B cell (primary cell): ENCODE measurements around the gene FAR1. TPM values are rescaled to one million over a fixed set of nuclear protein-coding genes. Genes with fewer than 3 reads are reported as not detected.

Source experiments
- ATAC-seq: fragments of 200-7000 bp; cut with Tn5 transposase; one replicate; pipeline ENCODE4 v1.10.0; 2021; ENCODE audit warnings: low read depth, mild to moderate bottlenecking, moderate number of reproducible peaks, moderate library complexity
- CTCF ChIA-PET: fragments of 350-600 bp; sonication (Branson Sonifier 250); formaldehyde crosslinking; loops from one replicate; lab custom pipeline; 2021; ENCODE audit warnings: antibody characterized with exemption, inconsistent platforms; lab: Charles Lee
- POLR2A ChIA-PET: fragments of 350-600 bp; sonication (Branson Sonifier 250); formaldehyde crosslinking; loops from one replicate; lab custom pipeline; 2021; ENCODE audit warnings: antibody characterized with exemption; lab: Charles Lee
- DNase-seq: peaks from one replicate; pipeline ENCODE4 v3.0.0; 2013
- H2AFZ ChIP-seq: 2 replicates; pipeline ENCODE4 v1.6.1; 2012; ENCODE audit warnings: mild to moderate bottlenecking, low read depth, low read length; ENCODE audit not compliant: insufficient read depth, poor library complexity, severe bottlenecking
- H3K27ac ChIP-seq, 2 donors: 1 replicate in 1 of 2; 2 replicates in 1 of 2; pipeline ENCODE4 v1.5.1; 2012 to 2013; ENCODE audit warnings: low read length in 2 of 2, mild to moderate bottlenecking in 2 of 2, moderate library complexity in 1 of 2
- H3K27me3 ChIP-seq, 4 experiments: fragments of 200-600 bp in 1 of 4; sonication (generic) in 1 of 4; replicated peaks in 1 of 4; 1 replicate in 2 of 4; 2 replicates in 2 of 4; pipeline versions ENCODE4 v1.6.1 to v1.7.0; 2013 to 2016; ENCODE audit warnings: low read length in 3 of 4, mild to moderate bottlenecking in 2 of 4, mixed read lengths in 1 of 4, moderate library complexity in 1 of 4; ENCODE audit not compliant: insufficient read depth in 4 of 4, control insufficient read depth in 3 of 4; ENCODE audit errors: control extremely low read depth in 1 of 4
- H3K36me3 ChIP-seq, 2 experiments: replicated peaks in 1 of 2; 1 replicate in 1 of 2; 2 replicates in 1 of 2; pipeline versions ENCODE4 v1.6.1 to v1.7.1; 2013; ENCODE audit warnings: low read length in 1 of 2; ENCODE audit not compliant: insufficient read depth in 2 of 2, control insufficient read depth in 1 of 2; ENCODE audit errors: control extremely low read depth in 1 of 2, extremely low read depth in 1 of 2
- H3K4me1 ChIP-seq, 2 donors: fragments of 200-600 bp in 1 of 2; sonication (generic) in 1 of 2; 1 replicate in 1 of 2; 2 replicates in 1 of 2; pipeline versions ENCODE4 v1.5.1 to v1.6.1; 2013 to 2017; ENCODE audit warnings: low read length in 2 of 2; ENCODE audit not compliant: control insufficient read depth in 2 of 2, insufficient read depth in 2 of 2
- H3K4me2 ChIP-seq: replicated peaks from 2 replicates; pipeline ENCODE3; 2012; ENCODE audit warnings: mild to moderate bottlenecking, low read depth, low read length; ENCODE audit not compliant: poor library complexity, severe bottlenecking
- H3K4me3 ChIP-seq, 5 experiments: fragments of 200-600 bp in 1 of 5; sonication (generic) in 1 of 5; 1 replicate in 3 of 5; 2 replicates in 2 of 5; pipeline versions ENCODE4 v1.5.1 to v1.7.0; 2011 to 2016; ENCODE audit warnings: low read length in 4 of 5, mild to moderate bottlenecking in 4 of 5, low read depth in 2 of 5, control low read depth in 1 of 5, moderate library complexity in 1 of 5; ENCODE audit not compliant: insufficient read depth in 1 of 5; ENCODE audit errors: control extremely low read depth in 1 of 5, extremely low read depth in 1 of 5
- H3K79me2 ChIP-seq: fragments of 200-600 bp; sonication (generic); one replicate; pipeline ENCODE4 v1.6.0; 2016; ENCODE audit warnings: low read length; ENCODE audit not compliant: control insufficient read depth, insufficient read depth
- H3K9ac ChIP-seq: fragments of 200-600 bp; sonication (generic); 2 replicates; pipeline ENCODE4 v1.6.1; 2017; ENCODE audit warnings: mild to moderate bottlenecking, low read length, moderate library complexity
- H3K9me3 ChIP-seq, 3 donors: one replicate each; pipeline versions ENCODE4 v1.6.1 to v1.7.1; 2013; ENCODE audit warnings: low read length in 2 of 3; ENCODE audit not compliant: control insufficient read depth in 2 of 3, insufficient read depth in 1 of 3; ENCODE audit errors: control extremely low read depth in 1 of 3
- H4K20me1 ChIP-seq: 2 replicates; pipeline ENCODE4 v1.6.0; 2012; ENCODE audit warnings: mild to moderate bottlenecking, low read length; ENCODE audit not compliant: insufficient read depth, control insufficient read depth, poor library complexity, severe bottlenecking
- H3K27ac Mint-ChIP-seq: one replicate; pipeline ENCODE4 v1.8.0; 2021; ENCODE audit warnings: mixed read lengths
- H3K27me3 Mint-ChIP-seq: one replicate; pipeline ENCODE4 v1.8.0; 2021; ENCODE audit warnings: mixed read lengths
- H3K4me1 Mint-ChIP-seq: one replicate; pipeline ENCODE4 v1.8.0; 2021; ENCODE audit warnings: mixed read lengths
- H3K4me3 Mint-ChIP-seq: one replicate; pipeline ENCODE4 v1.8.0; 2021; ENCODE audit warnings: mixed read lengths
- H3K9me3 Mint-ChIP-seq: one replicate; pipeline ENCODE4 v1.8.0; 2022; ENCODE audit warnings: mixed read lengths; ENCODE audit not compliant: insufficient read depth
- EZH2 ChIP-seq: IDR thresholded peaks from 2 replicates; pipeline ENCODE4 v1.6.1; 2012; ENCODE audit warnings: borderline replicate concordance, low read depth, mild to moderate bottlenecking, moderate library complexity, low read length; ENCODE audit not compliant: insufficient read depth, poor library complexity, severe bottlenecking
- WGBS: methylation state at CpG from one replicate; pipeline ENCODE4 v1.1.5; 2013; ENCODE audit warnings: missing lambda C conversion rate; ENCODE audit not compliant: insufficient coverage; 5-methylcytosine and 5-hydroxymethylcytosine counted together
- intact Hi-C: fragments of 100-400 bp; cut with micrococcal nuclease; formaldehyde crosslinking; loops from one replicate; pipeline ENCODE4 v1.10.0; 2022
- polyA plus RNA-seq: library from polyadenylated mRNA; depleted of rRNA; stranded (reverse); fragments of >200 nt; gene quantifications from 2 replicates; pipeline ENCODE4 v1.2.3, GENCODE V29; 2012
- total RNA-seq, 2 donors: library from RNA; stranded (reverse); fragments of 120-200 nt in 1 of 2; gene quantifications; 1 replicate in 1 of 2; 2 replicates in 1 of 2; pipeline versions ENCODE4 v1.2.3 to v1.2.4, GENCODE V29; 2013 to 2022
- TF ChIP-seq, protein P1 (sequence below): fragments of 200-600 bp; IDR thresholded peaks from one replicate; pipeline ENCODE4 v1.8.0; 2022; ENCODE audit warnings: antibody characterized with exemption, mild to moderate bottlenecking

The FAR1 gene
- total and polyA plus RNA-seq, 2 donors (not counting 1 experiment from before 2014, with no cell fraction given): 8.1 to 44.8 TPM

DNA sequence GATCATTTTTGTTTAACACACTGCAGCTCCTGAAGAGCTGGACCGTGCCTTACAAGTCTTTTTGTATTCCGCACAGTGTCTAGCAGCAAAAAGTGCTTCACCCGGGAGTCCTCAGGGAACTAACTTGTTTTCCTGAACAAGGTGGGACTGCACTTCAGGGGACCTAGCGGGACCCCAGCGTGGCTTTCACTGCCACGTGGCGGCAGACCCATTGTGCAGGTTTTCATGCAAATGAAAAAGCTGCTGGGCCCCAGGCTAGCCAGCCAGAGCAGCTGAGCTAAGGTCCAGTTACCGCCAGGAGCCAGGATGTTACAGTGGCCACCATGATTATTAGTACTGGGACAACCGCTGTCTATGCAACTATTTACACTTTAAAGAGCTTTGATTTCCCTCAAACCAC is 90.6 kb downstream of the FAR1 start:
- POLR2A ChIA-PET: no interaction called here
- CTCF ChIA-PET: interaction anchor here (1.3 kb wide), 1 partner anchor 13 kb away, joined by 5 read pairs; no protein-coding TSS in a partner anchor

DNA sequence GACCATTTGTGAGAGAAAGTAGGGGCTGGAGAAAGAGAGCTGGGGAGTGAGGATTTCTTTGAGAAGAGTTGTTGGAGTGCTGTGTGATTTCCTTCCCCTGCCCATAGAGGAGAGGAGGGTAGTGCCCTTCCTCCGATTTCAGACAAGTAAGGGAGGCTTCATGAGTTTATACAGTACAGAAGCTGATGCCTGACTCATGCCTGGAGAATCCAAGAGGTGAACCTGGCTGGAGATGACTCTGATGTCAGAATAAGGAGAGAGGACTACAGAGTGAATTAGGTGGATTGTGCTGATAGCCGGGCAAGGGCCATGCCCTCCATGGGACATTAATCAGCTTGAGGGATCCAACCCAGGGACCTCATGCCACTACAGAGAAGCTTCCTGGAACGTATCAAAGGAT is 91.6 kb downstream of the FAR1 start:
- no peak overlapping the region for H3K27ac ChIP-seq
- no peak overlapping the region for H3K27ac Mint-ChIP-seq
- H3K9me3 Mint-ChIP-seq: no peaks in the 10 kb centered on the region
- ATAC-seq (no peak), DNase-seq (no peak)
- CTCF ChIA-PET: no interaction called here
- no peak overlapping the region for H3K4me2 ChIP-seq
- WGBS: 80% methylated on average over 3 of the region's 3 CpGs
- TF ChIP-seq, protein P1, sequence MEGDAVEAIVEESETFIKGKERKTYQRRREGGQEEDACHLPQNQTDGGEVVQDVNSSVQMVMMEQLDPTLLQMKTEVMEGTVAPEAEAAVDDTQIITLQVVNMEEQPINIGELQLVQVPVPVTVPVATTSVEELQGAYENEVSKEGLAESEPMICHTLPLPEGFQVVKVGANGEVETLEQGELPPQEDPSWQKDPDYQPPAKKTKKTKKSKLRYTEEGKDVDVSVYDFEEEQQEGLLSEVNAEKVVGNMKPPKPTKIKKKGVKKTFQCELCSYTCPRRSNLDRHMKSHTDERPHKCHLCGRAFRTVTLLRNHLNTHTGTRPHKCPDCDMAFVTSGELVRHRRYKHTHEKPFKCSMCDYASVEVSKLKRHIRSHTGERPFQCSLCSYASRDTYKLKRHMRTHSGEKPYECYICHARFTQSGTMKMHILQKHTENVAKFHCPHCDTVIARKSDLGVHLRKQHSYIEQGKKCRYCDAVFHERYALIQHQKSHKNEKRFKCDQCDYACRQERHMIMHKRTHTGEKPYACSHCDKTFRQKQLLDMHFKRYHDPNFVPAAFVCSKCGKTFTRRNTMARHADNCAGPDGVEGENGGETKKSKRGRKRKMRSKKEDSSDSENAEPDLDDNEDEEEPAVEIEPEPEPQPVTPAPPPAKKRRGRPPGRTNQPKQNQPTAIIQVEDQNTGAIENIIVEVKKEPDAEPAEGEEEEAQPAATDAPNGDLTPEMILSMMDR: no peak
- no peak for TF ChIP-seq EZH2
- intact Hi-C loops: no loop called here
- H3K4me3 Mint-ChIP-seq: no peak overlapping the region
- no peak overlapping the region for H3K9ac ChIP-seq
- H4K20me1 ChIP-seq: no peaks in the 10 kb centered on the region
- POLR2A ChIA-PET: no interaction called here
- no peak overlapping the region for H3K4me3 ChIP-seq
- H3K36me3 ChIP-seq: no peaks in the 10 kb centered on the region
- no peak overlapping the region for H2AFZ ChIP-seq
- no peaks in the 10 kb centered on the region for H3K27me3 ChIP-seq
- no peaks in the 10 kb centered on the region for H3K79me2 ChIP-seq
- no peaks in the 10 kb centered on the region for H3K4me1 Mint-ChIP-seq
- H3K9me3 ChIP-seq: no peaks in the 10 kb centered on the region
- no peaks in the 10 kb centered on the region for H3K4me1 ChIP-seq
- H3K27me3 Mint-ChIP-seq: peaks cover 5% of the 10 kb centered on the region

More for the DNA sequence above, 90.6 kb downstream of the FAR1 start:
- Histone ChIP-seq H3K9me3 (no peaks in the 10 kb centered on the region), H4K20me1 (no peaks in the 10 kb centered on the region), H3K36me3 (no peaks in the 10 kb centered on the region), H2AFZ (no peak overlapping the region), H3K4me1 (no peaks in the 10 kb centered on the region), H3K4me2 (no peak overlapping the region), H3K79me2 (no peaks in the 10 kb centered on the region), H3K9ac (no peak overlapping the region), H3K4me3 (no peak overlapping the region), H3K27ac (no peak overlapping the region), H3K27me3 (no peaks in the 10 kb centered on the region)
- ATAC-seq: no peak
- Mint-ChIP-seq H3K27me3 (peaks cover 9% of the 10 kb centered on the region), H3K4me1 (no peaks in the 10 kb centered on the region), H3K9me3 (no peaks in the 10 kb centered on the region), H3K27ac (no peak overlapping the region), H3K4me3 (no peak overlapping the region)
- TF ChIP-seq, protein P1: no peak
- no peak for TF ChIP-seq EZH2
- WGBS: 94% methylated on average over 9 of the region's 9 CpGs
- intact Hi-C loops: no loop called here
- no peak for DNase-seq
